DMS 273 (cell line): Measurements from ENCODE around the gene FCN2.

Experiments
- DNase-seq: peaks from one replicate; lab custom pipeline; 2025; ENCODE audit not compliant: unreplicated experiment; lab: John Stamatoyannopoulos, UW

Gene FCN2

DNA sequence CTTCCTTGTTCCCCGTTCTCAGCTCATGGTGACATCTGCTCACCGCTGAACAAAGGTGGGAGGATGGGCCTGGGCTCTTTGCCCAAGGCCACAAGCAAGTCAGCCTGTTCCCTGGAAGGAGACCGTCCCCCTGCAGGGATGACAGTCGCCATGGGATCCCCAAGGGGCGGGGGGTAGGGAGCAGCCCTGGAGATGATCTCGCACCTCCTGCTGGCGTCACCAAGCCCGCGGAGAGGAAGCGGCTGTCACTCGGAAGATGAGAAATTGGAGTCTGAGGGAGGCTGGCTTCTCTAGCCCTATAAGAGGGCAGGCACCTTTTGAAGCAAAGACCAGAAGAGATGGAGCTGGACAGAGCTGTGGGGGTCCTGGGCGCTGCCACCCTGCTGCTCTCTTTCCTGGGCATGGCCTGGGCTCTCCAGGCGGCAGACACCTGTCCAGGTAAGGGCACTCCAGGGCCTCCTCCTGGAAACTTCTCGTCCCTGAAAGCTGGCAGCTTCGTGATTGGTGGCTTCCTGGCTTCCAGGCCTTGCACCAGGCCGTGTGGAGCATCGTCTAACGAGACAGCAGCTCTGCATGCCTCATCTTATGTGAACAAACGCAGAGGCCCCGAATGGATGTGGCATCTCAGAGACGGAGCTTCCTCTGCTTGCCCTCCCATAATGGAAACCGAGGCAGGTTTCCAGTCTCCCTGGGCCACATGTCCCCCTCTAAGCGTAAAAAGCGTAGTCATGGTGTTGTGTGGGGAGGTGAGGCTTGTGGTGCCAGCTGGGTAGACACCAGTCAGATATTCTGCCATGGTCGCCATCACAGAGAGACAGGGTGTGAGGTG, at the start of gene FCN2:
Gene FCN2, plus strand, starts transcription at position 327 of the 829 bp plus-strand sequence. Its CDS starts 12 bp downstream, at position 339.
- no peak for DNase-seq

DNA sequence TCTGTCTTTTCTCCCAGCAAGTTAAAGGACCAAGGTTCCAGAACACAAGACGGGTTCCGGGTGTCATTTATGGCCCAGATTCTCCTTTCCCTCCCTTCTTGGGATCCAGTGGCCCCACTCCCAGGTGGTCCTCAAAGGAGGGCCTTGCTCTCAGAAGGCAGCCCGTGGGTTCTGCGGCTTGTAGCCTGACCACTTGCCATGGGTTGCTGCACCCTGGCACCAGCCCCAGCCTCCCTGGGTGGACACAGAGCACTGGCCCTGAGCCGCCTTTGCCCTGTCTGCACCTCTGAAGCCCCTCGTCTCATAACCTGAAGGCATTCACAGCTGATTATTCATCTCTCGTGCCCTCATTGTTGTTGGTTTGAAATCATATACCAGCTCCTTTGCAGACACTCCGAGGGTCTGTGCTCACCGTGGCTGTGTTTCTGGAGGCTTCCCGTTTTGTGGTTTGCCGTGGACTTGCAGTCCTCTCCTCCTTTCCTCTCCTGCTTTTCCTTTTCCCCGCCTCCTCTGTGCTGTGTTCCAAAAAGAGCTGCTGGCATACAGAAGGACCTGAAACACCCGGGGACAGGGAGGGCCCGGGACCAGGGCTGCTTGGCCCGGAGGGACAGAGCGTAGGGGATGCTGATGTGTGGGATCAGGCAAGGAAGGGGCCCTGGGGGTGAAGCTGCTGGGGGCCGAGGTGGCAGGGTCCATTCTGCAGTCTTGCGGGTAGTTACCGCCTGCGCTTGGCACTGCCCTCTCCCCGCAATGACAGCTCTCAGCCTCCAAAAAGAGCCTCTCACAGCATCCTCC, 49.5 kb upstream of the FCN2 start:
- no peak for DNase-seq

- DNase-seq = no peak
These were observed 48.1 kb upstream of the FCN2 start for GRCh38 chr9:134832471-134832870.

GRCh38 chr9:134833294-134833880, 47.2 kb upstream of the FCN2 start:
- peak; percentile 84 for DNase-seq

GRCh38 chr9:134834217-134834956, 46.2 kb upstream of the FCN2 start:
- peak; percentile 80 for DNase-seq

DNA sequence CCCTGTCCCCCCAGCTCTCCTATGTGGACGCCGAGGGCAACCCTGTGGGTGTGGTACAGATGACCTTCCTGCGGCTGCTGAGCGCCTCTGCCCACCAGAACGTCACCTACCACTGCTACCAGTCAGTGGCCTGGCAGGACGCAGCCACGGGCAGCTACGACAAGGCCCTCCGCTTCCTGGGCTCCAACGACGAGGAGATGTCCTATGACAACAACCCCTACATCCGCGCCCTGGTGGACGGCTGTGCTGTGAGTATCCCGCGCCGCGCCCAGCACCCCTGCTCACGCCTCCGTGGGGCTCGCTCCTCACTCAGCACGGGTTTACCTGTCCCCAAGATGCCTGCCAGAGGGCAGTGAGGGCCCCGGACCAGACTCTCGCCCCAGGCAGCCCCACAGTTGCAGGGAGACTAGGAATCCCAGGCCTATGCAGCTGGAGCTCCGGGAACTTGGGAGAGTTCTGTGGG, 45.6 kb upstream of the FCN2 start:
- DNase-seq = no peak

- DNase-seq = no peak
These were observed 45.2 kb upstream of the FCN2 start for GRCh38 chr9:134835448-134835847.

DNA sequence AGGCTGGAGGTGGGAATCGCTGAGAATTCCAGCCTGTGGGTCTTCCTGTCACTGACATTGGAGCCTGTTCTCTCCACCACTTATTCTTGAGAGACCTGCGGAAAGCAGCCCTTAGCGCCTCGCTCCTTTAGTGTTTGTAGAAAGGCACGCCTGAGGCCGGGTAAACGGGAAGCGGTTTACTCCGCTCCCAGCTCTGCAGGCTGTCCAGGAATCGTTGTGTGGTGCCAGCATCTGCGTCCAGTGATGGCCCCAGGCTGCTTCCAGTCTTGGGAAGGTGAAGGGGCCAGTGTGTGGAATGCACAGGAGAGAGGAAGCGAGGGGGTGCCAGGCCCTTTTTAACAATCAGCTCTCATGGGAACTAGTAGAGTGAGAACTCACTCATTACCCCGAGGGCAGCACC, 44.6 kb upstream of the FCN2 start:
- DNase-seq = no peak

DNA sequence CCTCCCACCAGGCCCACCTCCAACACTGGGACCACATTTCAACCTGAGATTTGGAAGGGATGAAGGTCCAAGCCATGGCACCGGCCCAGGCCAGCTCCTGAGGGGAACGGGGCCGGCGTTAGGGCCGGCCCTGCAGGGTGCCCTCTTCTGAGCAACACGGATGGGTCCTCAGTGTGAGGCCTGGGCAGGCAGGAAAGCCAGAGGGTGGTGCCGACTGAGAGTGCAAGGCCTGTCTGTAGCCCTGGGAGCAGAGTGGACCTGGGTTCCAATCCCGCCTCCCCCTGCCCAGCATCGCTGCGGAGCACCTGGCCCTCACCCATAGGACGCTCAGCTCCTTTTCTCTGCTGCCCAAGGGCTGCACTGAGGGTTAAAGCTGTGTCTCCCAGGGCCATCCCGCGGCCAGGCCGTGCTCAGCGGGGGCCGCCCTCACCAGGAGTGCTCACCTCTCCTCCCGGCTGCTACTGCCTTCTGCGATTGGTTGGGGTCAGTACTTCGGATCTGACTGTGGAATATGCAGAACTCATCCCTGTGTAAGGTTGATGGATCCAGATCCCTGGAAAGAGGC, 44.1 kb upstream of the FCN2 start:
- no peak for DNase-seq

DNA sequence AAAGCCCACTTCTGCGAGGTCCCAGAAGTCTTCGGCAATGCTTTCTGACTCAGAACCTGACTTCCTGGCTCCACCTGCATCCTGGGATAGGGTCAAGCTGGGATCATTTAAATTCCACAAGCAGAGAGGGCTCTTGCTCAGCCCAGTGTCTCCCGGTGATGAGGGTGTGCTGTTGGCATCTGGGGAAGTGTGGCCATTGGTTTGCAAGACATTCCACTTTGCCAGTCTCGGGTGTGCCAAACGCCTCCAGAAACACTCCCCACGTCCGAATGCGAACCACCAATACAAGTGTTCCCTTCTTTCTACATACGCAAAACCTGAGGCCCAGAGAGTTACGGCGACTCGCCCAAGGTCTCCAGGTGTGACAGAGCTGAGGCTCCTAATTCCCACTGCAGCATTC, 43.1 kb upstream of the FCN2 start:
- DNase-seq = no peak

- no peak for DNase-seq
These were observed 41.8 kb upstream of the FCN2 start for GRCh38 chr9:134838651-134839454.

DNA sequence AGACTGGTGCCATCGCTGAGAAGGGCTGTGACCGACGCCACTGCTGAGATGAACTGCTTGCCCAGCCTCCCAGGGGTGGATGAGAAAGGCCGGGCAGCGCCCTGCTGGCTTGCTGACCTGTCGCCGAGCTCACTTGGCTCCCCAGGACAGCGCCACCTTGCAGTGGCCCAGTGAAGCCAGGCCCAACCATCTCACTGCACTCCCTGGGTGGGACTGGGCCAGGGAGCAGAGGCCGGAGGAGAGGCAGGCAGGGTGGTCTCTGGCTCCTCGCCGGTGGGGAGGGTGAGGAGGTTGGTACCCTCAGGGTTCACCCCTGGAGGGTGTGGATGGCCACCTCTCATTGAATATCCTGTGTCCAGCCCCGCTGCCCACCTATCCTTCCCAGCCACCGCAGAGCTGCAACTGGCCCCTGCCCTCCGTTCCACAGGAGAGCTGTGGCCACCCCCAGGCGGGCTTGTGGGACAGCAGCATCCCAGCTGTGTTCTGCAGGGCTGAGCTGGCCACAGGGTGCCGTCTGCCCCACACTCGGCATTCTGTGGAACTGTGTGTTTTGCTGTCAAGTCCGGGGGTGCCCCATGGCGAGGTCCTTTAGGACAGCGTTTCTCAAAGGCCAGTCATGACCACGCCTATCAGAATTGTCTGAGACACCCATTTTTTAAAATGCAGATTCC, 41.0 kb upstream of the FCN2 start:
- no peak for DNase-seq

DNA sequence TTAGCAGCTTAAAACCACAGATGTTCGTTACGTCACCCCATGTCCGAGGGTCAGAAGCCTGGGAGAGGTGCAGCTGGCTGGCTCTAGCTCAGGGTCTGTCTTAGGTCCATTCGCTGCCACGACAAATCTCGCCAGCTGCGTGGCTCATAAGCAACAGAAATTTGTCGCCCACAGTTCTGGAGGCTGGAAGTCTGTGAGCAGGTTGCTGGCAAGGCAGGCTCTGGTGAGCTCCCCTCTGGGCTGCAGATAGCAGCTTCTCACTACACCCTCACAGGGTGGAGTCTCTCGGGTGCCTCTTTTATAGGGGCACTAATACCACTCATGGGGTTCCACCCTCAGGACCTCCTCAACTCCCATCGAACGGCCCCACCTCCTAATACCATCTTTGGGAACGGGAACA, 40.1 kb upstream of the FCN2 start:
- no peak for DNase-seq

- DNase-seq = peak; percentile 27
These were observed 39.3 kb upstream of the FCN2 start for GRCh38 chr9:134841180-134841904.

DNA sequence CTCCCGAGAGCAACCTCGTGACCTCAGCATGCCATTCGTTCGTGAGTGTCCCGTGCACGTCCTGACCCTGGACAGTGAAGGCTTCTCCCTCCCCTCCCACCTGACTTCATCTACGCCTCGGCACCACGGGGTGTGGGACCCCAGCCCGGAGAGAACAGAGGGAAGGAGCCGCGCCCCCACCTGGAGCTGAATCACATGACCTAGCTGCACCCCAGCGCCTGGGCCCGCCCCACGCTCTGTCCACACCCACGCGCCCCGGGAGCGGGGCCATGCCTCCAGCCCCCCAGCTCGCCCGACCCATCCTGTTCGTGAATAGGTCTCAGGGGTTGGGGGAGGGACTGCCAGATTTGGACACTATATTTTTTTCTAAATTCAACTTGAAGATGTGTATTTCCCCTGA, 38.3 kb upstream of the FCN2 start:
- no peak for DNase-seq

DNA sequence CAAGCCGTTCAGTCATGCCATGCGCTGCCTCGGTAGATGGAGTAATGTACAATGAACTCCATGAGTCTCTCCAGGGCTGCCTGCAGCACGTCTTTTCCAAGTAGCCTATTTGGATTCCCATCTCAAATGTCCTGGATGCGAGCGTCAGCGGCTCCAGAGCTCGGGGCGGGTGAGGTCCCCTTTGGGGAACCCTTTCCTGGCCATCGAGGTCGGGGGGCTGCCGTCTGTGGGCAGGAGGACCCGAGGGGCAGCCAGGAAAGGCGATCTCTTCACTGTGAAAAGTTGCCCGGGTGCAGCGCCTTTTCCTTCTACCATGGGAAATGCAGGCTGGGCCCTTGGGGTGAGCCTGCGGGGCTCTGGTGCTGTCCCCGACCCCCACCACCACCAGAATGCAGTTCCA, 36.9 kb upstream of the FCN2 start:
- DNase-seq = no peak

GRCh38 chr9:134844821-134845220, 35.8 kb upstream of the FCN2 start:
- DNase-seq = no peak

DNA sequence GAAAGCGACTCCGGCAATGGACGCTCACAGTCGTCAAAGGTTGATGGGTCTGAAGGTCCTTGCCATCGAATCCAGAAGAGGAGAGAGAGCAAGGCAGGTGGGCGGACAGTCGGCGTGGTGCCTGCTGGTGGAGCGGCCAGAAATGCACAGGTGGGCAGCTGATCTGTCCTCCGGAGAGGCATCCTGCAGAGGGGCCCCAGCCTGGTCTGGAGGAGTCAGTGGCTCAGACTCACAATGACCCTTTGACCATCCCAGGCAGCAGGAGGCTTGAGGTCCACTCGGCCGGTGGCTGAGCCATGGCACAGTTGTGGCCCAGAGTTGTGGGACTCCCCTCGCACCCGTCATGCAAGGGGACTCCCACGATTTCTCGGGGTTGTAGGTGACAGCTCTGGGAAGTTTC, 34.4 kb upstream of the FCN2 start:
- no peak for DNase-seq

DNA sequence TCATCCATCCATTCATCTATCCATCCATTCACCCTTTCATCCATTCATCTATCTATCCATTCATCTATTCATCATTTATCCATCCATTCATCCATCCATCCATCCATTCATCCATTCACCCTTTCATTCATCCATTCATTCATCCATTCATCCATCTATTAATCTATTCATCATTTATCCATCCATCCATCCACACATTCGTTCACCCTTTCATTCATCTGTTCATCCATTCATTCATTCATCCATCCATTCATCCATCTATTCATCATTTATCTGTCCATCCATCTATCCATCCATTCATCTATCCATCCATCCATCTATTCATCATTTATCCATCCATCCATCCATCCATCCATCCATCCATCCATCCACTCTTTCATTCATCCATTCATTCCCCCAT, 33.9 kb upstream of the FCN2 start:
- DNase-seq = no peak
